HCT116 (cell line): ENCODE data around the gene APBB2. TPM values are rescaled to one million over a fixed set of nuclear protein-coding genes. Genes with fewer than 3 reads are reported as not detected.

Experiments
- ATAC-seq: fragments of 200-7000 bp; cut with Tn5 transposase; 2 replicates; pipeline ENCODE4 v1.9.1; 2020; ENCODE audit warnings: mild to moderate bottlenecking, moderate library complexity
- BruUV-seq: library from RNA; stranded (reverse); fragments of 400-500 nt; replicated peaks from 2 replicates; lab custom pipeline; 2021; lab: Mats Ljungman, UMichigan
- CTCF ChIA-PET: fragments of 300-600 bp; sonication (Branson Sonifier 250); formaldehyde crosslinking; loops from one replicate; lab custom pipeline; 2021; ENCODE audit warnings: antibody characterized with exemption; lab: Charles Lee
- POLR2A ChIA-PET: fragments of 300-600, 350-600 bp; sonication (Branson Sonifier 250); formaldehyde crosslinking; loops from one replicate; lab custom pipeline; 2021; ENCODE audit warnings: antibody characterized with exemption; lab: Charles Lee
- RAD21 ChIA-PET, 2 experiments: fragments of 300-600 bp; sonication (Branson Sonifier 250); formaldehyde crosslinking; loops; one replicate each; lab custom pipeline; 2023; ENCODE audit warnings: low total read pairs in 2 of 2; ENCODE audit not compliant: uncharacterized antibody in 2 of 2, unreplicated experiment in 2 of 2, low non-redundant PET in 1 of 2; lab: Charles Lee
- DNase-seq: peaks from one replicate; pipeline ENCODE4 v3.0.0-alpha.2; 2010; ENCODE audit warnings: low read depth, low spot score
- H2AFZ ChIP-seq: fragments of 200-600 bp; shearing (Covaris generic), sonication (generic); 2 replicates; pipeline ENCODE4 v1.6.1; 2017; ENCODE audit warnings: low read depth, mixed run types, mixed read lengths, antibody characterized with exemption, low read length; ENCODE audit not compliant: poor library complexity, severe bottlenecking
- H3K27ac ChIP-seq: 2 replicates; pipeline ENCODE4 v1.5.1; 2012; ENCODE audit warnings: low read depth, low read length
- H3K27me3 ChIP-seq: fragments of 200-600 bp; sonication (generic); 2 replicates; pipeline ENCODE4 v1.6.1; 2016; ENCODE audit warnings: mixed run types, low read length, mixed read lengths; ENCODE audit not compliant: insufficient read depth
- H3K36me3 ChIP-seq, 2 experiments: fragments of 200-500 bp in 1 of 2; fragments of 200-600 bp in 1 of 2; sonication (Bioruptor generic) in 1 of 2; sonication (generic) in 1 of 2; 2 replicates each; pipeline versions ENCODE4 v1.5.1 to v1.6.1; 2014 to 2016; ENCODE audit warnings: low read length in 2 of 2, inconsistent platforms in 1 of 2, mixed read lengths in 1 of 2, mixed run types in 1 of 2; ENCODE audit not compliant: insufficient read depth in 2 of 2, control insufficient read depth in 1 of 2
- H3K4me1 ChIP-seq, 2 experiments: fragments of 200-600 bp in 1 of 2; sonication (generic) in 1 of 2; 2 replicates each; pipeline versions ENCODE4 v1.5.1 to v1.6.1; 2012 to 2017; ENCODE audit warnings: low read length in 2 of 2, inconsistent platforms in 1 of 2, mild to moderate bottlenecking in 1 of 2, mixed read lengths in 1 of 2, mixed run types in 1 of 2, moderate library complexity in 1 of 2; ENCODE audit not compliant: insufficient read depth in 2 of 2, control insufficient read depth in 1 of 2
- H3K4me2 ChIP-seq: fragments of 200-600 bp; sonication (generic); 2 replicates; pipeline ENCODE4 v1.6.1; 2017; ENCODE audit warnings: mixed run types, low read length, mixed read lengths
- H3K4me3 ChIP-seq, 2 experiments: fragments of 200-600 bp in 1 of 2; sonication (generic) in 1 of 2; replicated peaks in 1 of 2; 2 replicates each; pipeline ENCODE4 v1.5.1; 2011 to 2016; ENCODE audit warnings: low read length in 2 of 2, control low read depth in 1 of 2, low read depth in 1 of 2, mild to moderate bottlenecking in 1 of 2, mixed read lengths in 1 of 2, mixed run types in 1 of 2
- H3K79me2 ChIP-seq: fragments of 200-600 bp; sonication (generic); 2 replicates; pipeline ENCODE4 v1.6.1; 2017; ENCODE audit warnings: mild to moderate bottlenecking, mixed run types, low read length, moderate library complexity, mixed read lengths; ENCODE audit not compliant: insufficient read depth
- H3K9ac ChIP-seq: fragments of 200-600 bp; sonication (generic); 2 replicates; pipeline ENCODE4 v1.6.1; 2016; ENCODE audit warnings: low read length, mixed read lengths
- H3K9me2 ChIP-seq: fragments of 200-600 bp; sonication (generic), shearing (Covaris generic); 2 replicates; pipeline ENCODE4 v1.6.1; 2017; ENCODE audit warnings: mixed run types, mild to moderate bottlenecking, moderate library complexity; ENCODE audit not compliant: insufficient read depth
- H3K9me3 ChIP-seq, 2 experiments: fragments of 200-500 bp in 1 of 2; fragments of 200-600 bp in 1 of 2; sonication (Bioruptor generic) in 1 of 2; sonication (generic) in 1 of 2; 2 replicates each; pipeline ENCODE4 v1.6.1; 2014 to 2017; ENCODE audit warnings: low read length in 2 of 2, mixed read lengths in 2 of 2, inconsistent platforms in 1 of 2, low read depth in 1 of 2, mild to moderate bottlenecking in 1 of 2, mixed run types in 1 of 2, moderate library complexity in 1 of 2; ENCODE audit not compliant: control insufficient read depth in 1 of 2, insufficient read depth in 1 of 2
- H4K20me1 ChIP-seq: fragments of 200-600 bp; sonication (generic), shearing (Covaris generic); 2 replicates; pipeline ENCODE4 v1.6.1; 2017; ENCODE audit warnings: mixed run types, mild to moderate bottlenecking, moderate library complexity; ENCODE audit not compliant: insufficient read depth
- EZH2 ChIP-seq: fragments of 200-600 bp; sonication (generic); IDR thresholded peaks from 2 replicates; pipeline ENCODE4 v1.6.1; 2017; ENCODE audit warnings: antibody characterized with exemption, mixed run types
- JUND ChIP-seq: IDR thresholded peaks from 2 replicates; pipeline ENCODE4 v1.6.1; 2012
- POLR2A ChIP-seq: IDR thresholded peaks from 2 replicates; pipeline ENCODE4 v1.7.0; 2011; ENCODE audit warnings: borderline replicate concordance; ENCODE audit not compliant: insufficient read depth, insufficient read length; ENCODE audit errors: extremely low read depth
- SIN3A ChIP-seq: IDR thresholded peaks from 2 replicates; pipeline ENCODE4 v1.6.1; 2012; ENCODE audit warnings: low read depth
- SP1 ChIP-seq: IDR thresholded peaks from 2 replicates; pipeline ENCODE4 v1.6.1; 2012; ENCODE audit warnings: low read depth
- TCF7L2 ChIP-seq: IDR thresholded peaks from 2 replicates; pipeline ENCODE4 v1.7.0; 2011; ENCODE audit warnings: borderline replicate concordance, inconsistent platforms; ENCODE audit not compliant: insufficient read depth, insufficient read length; ENCODE audit errors: extremely low read depth
- intact Hi-C: fragments of 100-400 bp; cut with micrococcal nuclease; formaldehyde crosslinking; loops from 2 replicates; pipeline ENCODE4 v1.10.0; 2022
- total RNA-seq: library from RNA; stranded (reverse); gene quantifications from one replicate; pipeline ENCODE4 v1.2.1, GENCODE V29; 2021; ENCODE audit not compliant: unreplicated experiment
- TF ChIP-seq, protein P1 (sequence below), 3 experiments: fragments of 200-600 bp in 1 of 3; sonication (generic) in 1 of 3; IDR thresholded peaks in 2 of 3; conservative IDR thresholded peaks in 1 of 3; 2 replicates each; pipeline ENCODE4 v1.5.1; 2012 to 2017; ENCODE audit warnings: low read depth in 2 of 3, low read length in 2 of 3, antibody characterized with exemption in 1 of 3, borderline replicate concordance in 1 of 3, control low read depth in 1 of 3, mild to moderate bottlenecking in 1 of 3, mixed read lengths in 1 of 3, mixed run types in 1 of 3, moderate library complexity in 1 of 3; ENCODE audit not compliant: insufficient read depth in 1 of 3

Gene APBB2
- total RNA-seq, 1 experiment from 2014 or later, result 72.5 TPM

DNA sequence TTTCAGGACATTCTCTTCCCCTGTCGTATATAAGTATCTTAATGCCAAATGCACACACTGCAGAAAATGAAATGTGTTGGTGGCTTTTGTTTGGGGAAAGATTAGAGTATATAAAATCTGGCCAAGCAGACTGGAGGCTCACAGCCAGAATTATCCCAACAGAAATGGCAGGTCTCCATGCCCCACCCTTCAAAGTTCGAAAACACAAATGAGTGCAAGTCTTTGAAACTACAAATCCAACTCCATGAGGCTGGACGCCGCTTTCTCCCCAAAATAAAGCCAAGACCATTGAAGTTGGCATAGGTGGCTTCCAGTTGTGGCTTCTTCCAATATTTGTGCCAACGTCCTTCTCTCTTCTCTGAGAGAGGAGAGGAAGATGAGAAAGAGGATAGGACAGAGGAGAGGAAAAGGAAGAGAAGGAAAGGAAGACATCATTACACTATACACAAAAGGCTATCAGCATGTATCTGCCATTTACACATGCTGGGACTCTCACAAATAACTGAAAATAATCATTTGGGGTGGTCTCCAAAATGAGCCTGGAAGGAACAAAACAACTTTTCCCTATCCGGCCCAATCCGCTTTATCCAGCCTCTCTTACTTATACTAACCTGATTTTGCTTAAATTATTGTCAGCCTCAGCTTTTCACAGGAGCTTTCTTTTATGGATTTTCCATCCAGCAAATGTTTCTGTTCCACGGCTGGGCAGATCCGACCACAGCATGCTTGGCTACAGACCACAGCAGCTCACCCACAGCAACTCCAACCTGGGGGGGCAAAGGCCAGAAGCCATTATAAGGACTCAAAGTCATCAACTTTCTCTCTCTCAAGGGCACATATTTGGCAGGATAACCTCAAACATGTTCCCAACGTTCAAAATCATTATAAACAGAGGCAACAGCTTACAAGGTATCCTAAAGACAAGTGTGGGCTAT lies 71.7 kb downstream of the APBB2 start:
- peak overlapping the region; percentile 87 for H3K27ac ChIP-seq
- TSS peak; percentile 6 for BruUV-seq

DNA sequence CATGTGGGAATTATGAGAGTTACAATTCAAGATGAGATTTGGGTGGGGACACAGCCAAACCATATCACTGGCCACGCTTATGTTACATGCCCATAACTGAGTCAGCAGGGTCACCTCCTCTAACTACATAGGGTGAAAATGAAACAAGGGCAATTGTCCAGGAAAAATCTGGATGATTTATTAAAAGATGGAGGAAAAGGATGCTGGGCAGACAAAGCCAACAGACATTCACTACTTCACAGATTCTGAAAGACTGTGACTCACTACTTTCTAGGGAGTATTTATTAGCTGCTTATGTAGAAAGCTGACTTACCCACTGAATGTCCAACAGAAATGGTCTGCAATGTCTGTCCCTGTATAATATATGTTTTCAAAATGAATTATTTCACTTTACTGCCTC lies 72.4 kb downstream of the APBB2 start:
- intact Hi-C loops, result no loop called here
- BruUV-seq, result no TSS peak
- peaks cover 0 to 9% of the 10 kb centered on the region in 2 experiments; a peak in 1 of 4 replicates for H3K36me3 ChIP-seq
- TF ChIP-seq SIN3A, result no peak
- TF ChIP-seq TCF7L2, result no peak
- TF ChIP-seq, protein P1, sequence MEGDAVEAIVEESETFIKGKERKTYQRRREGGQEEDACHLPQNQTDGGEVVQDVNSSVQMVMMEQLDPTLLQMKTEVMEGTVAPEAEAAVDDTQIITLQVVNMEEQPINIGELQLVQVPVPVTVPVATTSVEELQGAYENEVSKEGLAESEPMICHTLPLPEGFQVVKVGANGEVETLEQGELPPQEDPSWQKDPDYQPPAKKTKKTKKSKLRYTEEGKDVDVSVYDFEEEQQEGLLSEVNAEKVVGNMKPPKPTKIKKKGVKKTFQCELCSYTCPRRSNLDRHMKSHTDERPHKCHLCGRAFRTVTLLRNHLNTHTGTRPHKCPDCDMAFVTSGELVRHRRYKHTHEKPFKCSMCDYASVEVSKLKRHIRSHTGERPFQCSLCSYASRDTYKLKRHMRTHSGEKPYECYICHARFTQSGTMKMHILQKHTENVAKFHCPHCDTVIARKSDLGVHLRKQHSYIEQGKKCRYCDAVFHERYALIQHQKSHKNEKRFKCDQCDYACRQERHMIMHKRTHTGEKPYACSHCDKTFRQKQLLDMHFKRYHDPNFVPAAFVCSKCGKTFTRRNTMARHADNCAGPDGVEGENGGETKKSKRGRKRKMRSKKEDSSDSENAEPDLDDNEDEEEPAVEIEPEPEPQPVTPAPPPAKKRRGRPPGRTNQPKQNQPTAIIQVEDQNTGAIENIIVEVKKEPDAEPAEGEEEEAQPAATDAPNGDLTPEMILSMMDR (IDR thresholded peaks at IDR 0.05 in 2 of 3, conservative IDR thresholded peaks at IDR 0.05 in 1 of 3; ENCODE audit: borderline replicate concordance in 1 of 3, insufficient read depth in 1 of 3, low read depth in 2 of 3, low read length in 2 of 3), result no peak
- no peak for TF ChIP-seq SP1
- no peak for TF ChIP-seq JUND
- no peak for TF ChIP-seq EZH2
- ChIA-PET CTCF (no interaction called here), RAD21 (no interaction called here), POLR2A (no interaction called here)
- H3K9me3 ChIP-seq, result no peaks in the 10 kb centered on the region
- H2AFZ ChIP-seq, result no peak overlapping the region
- peak overlapping the region; percentile 57; the same call in 1 of the 2 replicates for H3K4me2 ChIP-seq
- H3K4me3 ChIP-seq, result no peak overlapping the region
- no peaks in the 10 kb centered on the region for H4K20me1 ChIP-seq
- DNase-seq, result no peak
- no peak overlapping the region for H3K9ac ChIP-seq
- peaks cover 94% of the 10 kb centered on the region for H3K79me2 ChIP-seq
- no peaks in the 10 kb centered on the region for H3K27me3 ChIP-seq
- peak overlapping the region; percentile 87 for H3K27ac ChIP-seq
- ATAC-seq, result no peak
- H3K9me2 ChIP-seq, result no peaks in the 10 kb centered on the region
- H3K4me1 ChIP-seq, result peaks cover 55% of the 10 kb centered on the region in 2 experiments

More for the DNA sequence above, 71.7 kb downstream of the APBB2 start:
- no peak for DNase-seq
- no peak overlapping the region; a peak in 1 of 4 replicates for H3K4me3 ChIP-seq
- TF ChIP-seq POLR2A, result no peak
- TF ChIP-seq, all 23 proteins: peak for 0
- H3K9ac ChIP-seq, result peak overlapping the region; percentile 43
- H3K36me3 ChIP-seq, result peaks cover 0 to 9% of the 10 kb centered on the region in 2 experiments; a peak in 1 of 4 replicates
- no peaks in the 10 kb centered on the region for H3K9me2 ChIP-seq
- no peaks in the 10 kb centered on the region for H3K27me3 ChIP-seq
- intact Hi-C loops, result no loop called here
- peaks cover 60 to 62% of the 10 kb centered on the region in 2 experiments for H3K4me1 ChIP-seq
- no peaks in the 10 kb centered on the region for H4K20me1 ChIP-seq
- ATAC-seq, result no peak
- POLR2A ChIA-PET, result no interaction called here
- no peak overlapping the region for H2AFZ ChIP-seq
- CTCF ChIA-PET, result no interaction called here
- H3K9me3 ChIP-seq, result no peaks in the 10 kb centered on the region
- RAD21 ChIA-PET, result no interaction called here
- peaks cover 94% of the 10 kb centered on the region for H3K79me2 ChIP-seq
- peak overlapping the region; percentile 57 for H3K4me2 ChIP-seq
